ENCODE data around the gene SLC9A8. TPM values are rescaled to one million over a fixed set of nuclear protein-coding genes. Genes with fewer than 3 reads are reported as not detected.

SLC9A8 gene
- total and polyA plus RNA-seq, 9 of the 15 experiments (the other 6 are each of a cell fraction or from before 2014, with no cell fraction given), result 0.56 to 9.7 (median 5.0) TPM

DNA sequence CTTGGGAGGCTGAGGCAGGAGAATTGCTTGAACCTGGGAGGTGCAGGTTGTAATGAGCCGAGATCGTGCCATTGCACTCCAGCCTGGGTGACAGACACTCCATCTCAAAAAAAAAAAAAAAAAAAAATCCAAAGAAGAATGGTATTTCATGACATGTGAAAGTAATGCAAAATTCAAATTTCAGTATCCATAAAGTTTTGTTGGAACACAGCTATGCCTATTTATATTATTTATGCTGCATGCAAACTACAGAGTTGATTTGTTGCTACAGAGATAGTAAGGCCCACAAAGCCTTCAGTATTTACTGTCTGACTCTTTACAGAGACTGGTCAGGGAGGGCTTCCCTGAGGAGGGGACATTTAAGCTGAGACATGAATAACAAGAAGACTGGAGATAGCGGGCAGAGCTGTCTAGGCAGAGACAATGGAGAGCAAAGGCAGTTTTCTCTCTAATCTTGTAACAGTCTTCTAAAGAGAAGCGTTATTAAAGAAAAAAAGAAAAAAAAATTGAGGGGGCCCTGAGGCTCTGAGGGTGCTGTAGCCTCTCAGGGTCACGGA lies 2.7 kb upstream of the SLC9A8 start:
- no TSS peak for BruUV-seq (replicated peaks)

More for the DNA sequence above, 2.7 kb upstream of the SLC9A8 start:
- Histone ChIP-seq H4K20me1 (replicated peaks; ENCODE audit: control insufficient read depth, insufficient read depth, low read length) (no peaks in the 10 kb centered on the region), H3K4me3 (no peak overlapping the region), H3K79me2 (ENCODE audit: control insufficient read depth, insufficient read depth, low read length) (peaks cover 18% of the 10 kb centered on the region), H3K9me3 (replicated peaks; ENCODE audit: control insufficient read depth, insufficient read depth, low read depth, low read length) (no peaks in the 10 kb centered on the region), H3K4me1 (replicated peaks in 1 of 2; ENCODE audit: control insufficient read depth in 2 of 2, insufficient read depth in 2 of 2, low read length in 2 of 2) (peaks cover 13 to 27% of the 10 kb centered on the region in 2 experiments; a peak in 4 of 5 replicates), H3K4me2 (ENCODE audit: insufficient read depth, low read length) (no peak overlapping the region), H3K27ac (ENCODE audit: extremely low read depth, low read depth, low read length) (no peak overlapping the region), H3K36me3 (ENCODE audit: control insufficient read depth, insufficient read depth, low read length) (peaks cover 2% of the 10 kb centered on the region), H2AFZ (ENCODE audit: low read depth, low read length) (peak overlapping the region; percentile 87), H3K27me3 (ENCODE audit: control insufficient read depth in 2 of 2, insufficient read depth in 2 of 2, low read length in 2 of 2) (no peaks in the 10 kb centered on the region), H3K9ac (ENCODE audit: insufficient read depth in 1 of 2, low read depth in 2 of 2, low read length in 2 of 2) (peak overlapping the region in 1 of 2 experiments; percentile 50; a peak in 1 of 4 replicates), H3K9me1 (ENCODE audit: control insufficient read depth, insufficient read depth, low read length) (no peaks in the 10 kb centered on the region)
- POLR2A ChIA-PET, result interaction anchor here (1.5 kb wide), 1 partner anchor 16 kb away, joined by 3 read pairs; no protein-coding TSS in a partner anchor
- no peak for DNase-seq (ENCODE audit: extremely low read depth in 1 of 4, low spot score in 3 of 4)
- CTCF ChIA-PET (ENCODE audit: low intra/inter-chr PET ratio), result no interaction called here
- intact Hi-C loops (cut with micrococcal nuclease), result loop anchor here (5.0 to 10.0 kb wide), 3 partner anchors 43 to 198 kb away; partner anchors contain the start of gene B4GALT5
- TF ChIP-seq, protein P1, sequence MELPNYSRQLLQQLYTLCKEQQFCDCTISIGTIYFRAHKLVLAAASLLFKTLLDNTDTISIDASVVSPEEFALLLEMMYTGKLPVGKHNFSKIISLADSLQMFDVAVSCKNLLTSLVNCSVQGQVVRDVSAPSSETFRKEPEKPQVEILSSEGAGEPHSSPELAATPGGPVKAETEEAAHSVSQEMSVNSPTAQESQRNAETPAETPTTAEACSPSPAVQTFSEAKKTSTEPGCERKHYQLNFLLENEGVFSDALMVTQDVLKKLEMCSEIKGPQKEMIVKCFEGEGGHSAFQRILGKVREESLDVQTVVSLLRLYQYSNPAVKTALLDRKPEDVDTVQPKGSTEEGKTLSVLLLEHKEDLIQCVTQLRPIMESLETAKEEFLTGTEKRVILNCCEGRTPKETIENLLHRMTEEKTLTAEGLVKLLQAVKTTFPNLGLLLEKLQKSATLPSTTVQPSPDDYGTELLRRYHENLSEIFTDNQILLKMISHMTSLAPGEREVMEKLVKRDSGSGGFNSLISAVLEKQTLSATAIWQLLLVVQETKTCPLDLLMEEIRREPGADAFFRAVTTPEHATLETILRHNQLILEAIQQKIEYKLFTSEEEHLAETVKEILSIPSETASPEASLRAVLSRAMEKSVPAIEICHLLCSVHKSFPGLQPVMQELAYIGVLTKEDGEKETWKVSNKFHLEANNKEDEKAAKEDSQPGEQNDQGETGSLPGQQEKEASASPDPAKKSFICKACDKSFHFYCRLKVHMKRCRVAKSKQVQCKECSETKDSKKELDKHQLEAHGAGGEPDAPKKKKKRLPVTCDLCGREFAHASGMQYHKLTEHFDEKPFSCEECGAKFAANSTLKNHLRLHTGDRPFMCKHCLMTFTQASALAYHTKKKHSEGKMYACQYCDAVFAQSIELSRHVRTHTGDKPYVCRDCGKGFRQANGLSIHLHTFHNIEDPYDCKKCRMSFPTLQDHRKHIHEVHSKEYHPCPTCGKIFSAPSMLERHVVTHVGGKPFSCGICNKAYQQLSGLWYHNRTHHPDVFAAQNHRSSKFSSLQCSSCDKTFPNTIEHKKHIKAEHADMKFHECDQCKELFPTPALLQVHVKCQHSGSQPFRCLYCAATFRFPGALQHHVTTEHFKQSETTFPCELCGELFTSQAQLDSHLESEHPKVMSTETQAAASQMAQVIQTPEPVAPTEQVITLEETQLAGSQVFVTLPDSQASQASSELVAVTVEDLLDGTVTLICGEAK (IDR thresholded peaks at IDR 0.05), result peak; percentile 57; the same call in 1 of the 2 replicates
- TF ChIP-seq, protein P1 (CRISPR knock-in tag; IDR thresholded peaks at IDR 0.05), result peak; percentile 51; the same call in 1 of the 2 replicates
- TF ChIP-seq RBM25 (IDR thresholded peaks at IDR 0.05; ENCODE audit: low read depth, low read length, severe bottlenecking) (peak; percentile 56), SAFB (IDR thresholded peaks at IDR 0.05; ENCODE audit: borderline replicate concordance, low read depth, low read length) (no peak), ZFP36 (IDR thresholded peaks at IDR 0.05; ENCODE audit: low read depth, low read length, partially characterized antibody) (peak; percentile 93), BCOR (IDR thresholded peaks at IDR 0.05) (peak; percentile 44; the same call in 1 of the 2 replicates), DDX20 (tag; IDR thresholded peaks at IDR 0.05; ENCODE audit: low read depth) (no peak)
- TF ChIP-seq, protein P2, sequence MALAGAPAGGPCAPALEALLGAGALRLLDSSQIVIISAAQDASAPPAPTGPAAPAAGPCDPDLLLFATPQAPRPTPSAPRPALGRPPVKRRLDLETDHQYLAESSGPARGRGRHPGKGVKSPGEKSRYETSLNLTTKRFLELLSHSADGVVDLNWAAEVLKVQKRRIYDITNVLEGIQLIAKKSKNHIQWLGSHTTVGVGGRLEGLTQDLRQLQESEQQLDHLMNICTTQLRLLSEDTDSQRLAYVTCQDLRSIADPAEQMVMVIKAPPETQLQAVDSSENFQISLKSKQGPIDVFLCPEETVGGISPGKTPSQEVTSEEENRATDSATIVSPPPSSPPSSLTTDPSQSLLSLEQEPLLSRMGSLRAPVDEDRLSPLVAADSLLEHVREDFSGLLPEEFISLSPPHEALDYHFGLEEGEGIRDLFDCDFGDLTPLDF (CRISPR knock-in tag; IDR thresholded peaks at IDR 0.05), result no peak
- in situ Hi-C loops (cut with MboI), result no loop called here
- no peak for FAIRE-seq
- 87% methylated on average over 4 of the region's 5 CpGs for WGBS (ENCODE audit: insufficient coverage, low coverage, missing lambda C conversion rate)
- no peak for ATAC-seq

Data from K562 (cell line).